ENCODE data around the gene UNC93B1. TPM values are rescaled to one million over a fixed set of nuclear protein-coding genes. Genes with fewer than 3 reads are reported as not detected.

UNC93B1 gene
- total and polyA plus RNA-seq, 2 of the 8 experiments (the other 6 are each of a cell fraction or from before 2014, with no cell fraction given): 18.9 to 34.3 TPM

GRCh38 chr11:68038718-68039525 lies 35.0 kb upstream of the UNC93B1 start, which contains the start of gene TCIRG1:
Gene TCIRG1, plus strand, starts transcription at chr11:68039025. Its CDS starts 2,247 bp downstream, at chr11:68041272.
- Histone ChIP-seq H3K4me2 (ENCODE audit: insufficient read depth in 1 of 2, low read depth in 2 of 2, low read length in 2 of 2) (peak within 1 kb of the TSS; percentile 26 to 77; a peak in 3 of 4 replicates), H4K91ac (replicated peaks; ENCODE audit: insufficient read length, low read length) (peak within 1 kb of the TSS; percentile 88), H2BK20ac (ENCODE audit: low read length) (peak within 1 kb of the TSS; percentile 72; the same call in 1 of the 2 replicates), H4K20me1 (replicated peaks in 1 of 2; ENCODE audit: control insufficient read depth in 1 of 2, insufficient read depth in 2 of 2, low read length in 2 of 2) (peaks cover 0 to 2% of the 10 kb centered on the region in 2 experiments), H3K27me3 (replicated peaks in 1 of 4; ENCODE audit: control insufficient read depth in 3 of 4, extremely low read depth in 1 of 4, insufficient read depth in 3 of 4, low read length in 3 of 4) (no peaks in the 10 kb centered on the region), H2BK5ac (ENCODE audit: low read depth, low read length) (peak within 1 kb of the TSS; percentile 88), H3K9me3 (ENCODE audit: insufficient read depth in 2 of 2, low read depth in 1 of 2, low read length in 1 of 2) (no peaks in the 10 kb centered on the region), H3K9ac (replicated peaks in 1 of 4; ENCODE audit: extremely low read depth in 1 of 4, low read depth in 3 of 4, low read length in 3 of 4) (peak within 1 kb of the TSS in 2 of 4 experiments; percentile 29 to 48; a peak in 2 of 7 replicates), H4K5ac (ENCODE audit: insufficient read length, low read depth, low read length) (peak within 1 kb of the TSS; percentile 59), H4K8ac (ENCODE audit: extremely low read depth, insufficient read depth, low read length) (peak within 1 kb of the TSS; percentile 90), H3K18ac (ENCODE audit: extremely low read depth, low read length) (peak within 1 kb of the TSS; percentile 97), H3K23ac (ENCODE audit: insufficient read length) (no peak within 1 kb of the TSS), H2BK15ac (ENCODE audit: low read length) (peak within 1 kb of the TSS; percentile 81), H3K4me3 (ENCODE audit: extremely low read depth in 1 of 4, insufficient read depth in 2 of 4, low read depth in 3 of 4, low read length in 4 of 4) (peak within 1 kb of the TSS; percentile 22 to 66 (median 42)), H2AK5ac (ENCODE audit: low read depth, low read length) (peak within 1 kb of the TSS; percentile 60; the same call in 1 of the 2 replicates), H3K56ac (replicated peaks; ENCODE audit: insufficient read length, low read depth, low read length) (peak within 1 kb of the TSS; percentile 59), H3K4ac (replicated peaks; ENCODE audit: insufficient read length, low read depth, low read length) (peak within 1 kb of the TSS; percentile 94), H3K27ac (ENCODE audit: low read depth, low read length) (0 out of 2 replicates have a peak within 1 kb of the TSS, but pooled peaks have one; percentile 24), H3K23me2 (ENCODE audit: low read depth, low read length) (no peaks in the 10 kb centered on the region; the same call in 1 of the 2 replicates), H3K79me2 (ENCODE audit: control insufficient read depth in 1 of 2, insufficient read depth in 2 of 2, low read length in 2 of 2) (no peaks in the 10 kb centered on the region), H3K36me3 (ENCODE audit: control insufficient read depth in 2 of 4, insufficient read depth in 4 of 4, low read length in 3 of 4) (peaks cover 2 to 5% (median 4%) of the 10 kb centered on the region in 4 experiments; a peak in 5 of 8 replicates), H2BK12ac (ENCODE audit: low read depth, low read length) (peak within 1 kb of the TSS; percentile 90; the same call in 1 of the 2 replicates), H3K79me1 (ENCODE audit: low read depth, low read length) (no peaks in the 10 kb centered on the region), H3K4me1 (replicated peaks in 1 of 4; ENCODE audit: control insufficient read depth in 3 of 4, insufficient read depth in 4 of 4, low read length in 3 of 4) (peaks cover 4 to 25% (median 20%) of the 10 kb centered on the region in 4 experiments), H2BK120ac (replicated peaks; ENCODE audit: low read depth, low read length) (peak within 1 kb of the TSS; percentile 83), H3K14ac (ENCODE audit: insufficient read length) (no peak within 1 kb of the TSS), H2AFZ (ENCODE audit: low read length) (no peak within 1 kb of the TSS)
- DNase-seq (ENCODE audit: low read depth in 1 of 2, low spot score in 2 of 2): peak; percentile 47 to 77
- ChIA-PET POLR2A (ENCODE audit: partially characterized antibody) (interaction anchor here (0.5 to 16.6 kb wide), 13 partner anchors 10 to 169 kb away, joined by 3 to 183 read pairs (median 5); partner anchors contain the start of gene CHKA), CTCF (ENCODE audit: partially characterized antibody) (interaction anchor here (0.5 to 2.3 kb wide), 6 partner anchors 13 to 219 kb away, joined by 3 to 6 read pairs (median 4); no protein-coding TSS in a partner anchor)
- WGBS, 2 experiments (ENCODE audit: extremely low coverage in 1 of 2, insufficient coverage in 1 of 2, insufficient read length in 1 of 2, insufficient replicate concordance in 2 of 2, low coverage in 1 of 2, low lambda C conversion rate in 2 of 2, missing lambda C conversion rate in 1 of 2): 16% methylated on average over 51 of the region's 51 CpGs; no CpG with 5 or more reads in 1 of the 2 experiments
- no peak for FAIRE-seq
- TF ChIP-seq CHD1 (IDR thresholded peaks at IDR 0.05; ENCODE audit: low read depth, low read length): no peak
- TF ChIP-seq TBP (IDR thresholded peaks at IDR 0.05; ENCODE audit: low read depth, low read length): no peak; the same call in 1 of the 2 replicates
- no peak for TF ChIP-seq CHD2 (IDR thresholded peaks at IDR 0.05; ENCODE audit: low read length)
- TF ChIP-seq EP300 (IDR thresholded peaks at IDR 0.05; ENCODE audit: borderline replicate concordance in 1 of 2, low read depth in 2 of 2, low read length in 2 of 2): no peak
- TF ChIP-seq EZH2 (IDR thresholded peaks at IDR 0.05; ENCODE audit: low read depth, low read length, severe bottlenecking): no peak
- no peak for TF ChIP-seq POU5F1 (IDR thresholded peaks at IDR 0.05; ENCODE audit: low read depth, low read length)

Measured in H1 (cell line).